ENCODE data around the gene CAPZA2. TPM values are rescaled to one million over a fixed set of nuclear protein-coding genes. Genes with fewer than 3 reads are reported as not detected.

Gene CAPZA2
- total and polyA plus RNA-seq, 9 of the 15 experiments (the other 6 are each of a cell fraction or from before 2014, with no cell fraction given): 67.0 to 524 (median 176) TPM

- TF ChIP-seq CLOCK (CRISPR knock-in tag; IDR thresholded peaks at IDR 0.05; ENCODE audit: borderline replicate concordance) (no peak), KAT7 (CRISPR knock-in tag; IDR thresholded peaks at IDR 0.05; ENCODE audit: borderline replicate concordance) (no peak), NCOA1 (IDR thresholded peaks at IDR 0.05; ENCODE audit: low read depth) (peak; percentile 44; the same call in 1 of the 2 replicates), ZNF175 (CRISPR knock-in tag; IDR thresholded peaks at IDR 0.05; ENCODE audit: low read depth) (peak; percentile 83), UBTF (IDR thresholded peaks at IDR 0.05; ENCODE audit: borderline replicate concordance in 1 of 2, low read depth in 2 of 2, low read length in 2 of 2) (peak; percentile 54 to 90; a peak in 2 of 4 replicates), ZNF316 (IDR thresholded peaks at IDR 0.05) (no peak), MCM3 (IDR thresholded peaks at IDR 0.05) (no peak), ZNF561 (CRISPR knock-in tag; conservative IDR thresholded peaks at IDR 0.05) (no peak), BRF1 (IDR thresholded peaks at IDR 0.05; ENCODE audit: borderline replicate concordance, extremely low read depth, insufficient read length) (no peak), ZNF280B (CRISPR knock-in tag; IDR thresholded peaks at IDR 0.05) (no peak), HOMEZ (CRISPR knock-in tag; IDR thresholded peaks at IDR 0.05) (no peak), KDM5B (IDR thresholded peaks at IDR 0.05; ENCODE audit: insufficient replicate concordance, low read depth, low read length) (no peak), ZNF644 (tag; IDR thresholded peaks at IDR 0.05; ENCODE audit: low read depth) (peak; percentile 97), PPARD (CRISPR knock-in tag; IDR thresholded peaks at IDR 0.05) (no peak), ZNF696 (CRISPR knock-in tag; conservative IDR thresholded peaks at IDR 0.05) (no peak), ETV6 (IDR thresholded peaks at IDR 0.05; ENCODE audit: borderline replicate concordance in 1 of 2, low read depth in 2 of 2, low read length in 1 of 2) (no peak; a peak in 1 of 4 replicates), ETV6 (CRISPR knock-in tag; IDR thresholded peaks at IDR 0.05; ENCODE audit: borderline replicate concordance) (no peak), ZNF584 (CRISPR knock-in tag; IDR thresholded peaks at IDR 0.05; ENCODE audit: low read depth) (peak; percentile 94), SRF (CRISPR knock-in tag; IDR thresholded peaks at IDR 0.05) (no peak), MTF1 (CRISPR knock-in tag; IDR thresholded peaks at IDR 0.05; ENCODE audit: borderline replicate concordance) (no peak)
Measured at GRCh38 chr7:116953372-116953905, 91.1 kb downstream of the CAPZA2 start, which contains the start of gene ST7 (continued).

All from K562 (cell line).